Measurements from ENCODE around the gene AMN. TPM values are rescaled to one million over a fixed set of nuclear protein-coding genes. Genes with fewer than 3 reads are reported as not detected.

The AMN gene
- total RNA-seq, 2 experiments from 2014 or later: 0.17 TPM; not detected in 1

DNA sequence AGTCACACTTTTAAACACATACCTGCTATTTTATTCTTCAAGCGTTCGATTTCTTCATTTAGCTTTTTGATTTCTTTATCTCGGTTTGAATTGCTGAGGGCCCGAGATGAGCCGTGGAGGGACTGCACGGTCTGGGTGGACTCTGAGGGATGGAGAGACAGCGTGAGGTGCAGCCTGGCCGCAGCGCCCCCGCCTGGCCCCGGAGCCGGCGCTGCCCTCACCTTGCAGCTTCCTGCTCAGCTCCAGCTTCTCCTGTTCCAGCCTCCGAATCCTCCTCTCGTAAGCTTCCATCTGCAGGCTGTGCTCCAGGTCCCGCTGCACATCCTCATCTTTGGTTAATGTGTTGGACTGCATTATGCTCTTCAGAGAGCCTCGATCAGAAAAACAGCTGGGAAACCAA, 53.2 kb downstream of the AMN start:
- H3K27ac Mint-ChIP-seq: no peak overlapping the region
- ChIA-PET CTCF (interaction anchor here (0.6 to 1.5 kb wide), 2 partner anchors 79 to 281 kb away, joined by 3 read pairs; no protein-coding TSS in a partner anchor), POLR2A (no interaction called here)
- H3K27me3 Mint-ChIP-seq: no peaks in the 10 kb centered on the region
- H3K36me3 Mint-ChIP-seq: no peaks in the 10 kb centered on the region
- no peak overlapping the region for H3K4me3 Mint-ChIP-seq
- no peaks in the 10 kb centered on the region for H3K4me1 Mint-ChIP-seq (ENCODE audit: low read depth)
- no peaks in the 10 kb centered on the region for H3K9me3 Mint-ChIP-seq
- intact Hi-C loops (cut with micrococcal nuclease): no loop called here
- no peak for DNase-seq

- intact Hi-C loops (cut with micrococcal nuclease): no loop called here
- CTCF ChIA-PET: interaction anchor here (1.1 kb wide), 1 partner anchor 128 kb away, joined by 3 read pairs; no protein-coding TSS in a partner anchor
- no peaks in the 10 kb centered on the region for H3K9me3 Mint-ChIP-seq
- no peaks in the 10 kb centered on the region for H3K27me3 Mint-ChIP-seq
- no peak overlapping the region for H3K27ac Mint-ChIP-seq
- DNase-seq: no peak
- H3K36me3 Mint-ChIP-seq: no peaks in the 10 kb centered on the region
- POLR2A ChIA-PET: no interaction called here
- no peak overlapping the region for H3K4me3 Mint-ChIP-seq
- no peaks in the 10 kb centered on the region for H3K4me1 Mint-ChIP-seq (ENCODE audit: low read depth)
Measured at GRCh38 chr14:102977475-102977874, 55.0 kb downstream of the AMN start.

DNA sequence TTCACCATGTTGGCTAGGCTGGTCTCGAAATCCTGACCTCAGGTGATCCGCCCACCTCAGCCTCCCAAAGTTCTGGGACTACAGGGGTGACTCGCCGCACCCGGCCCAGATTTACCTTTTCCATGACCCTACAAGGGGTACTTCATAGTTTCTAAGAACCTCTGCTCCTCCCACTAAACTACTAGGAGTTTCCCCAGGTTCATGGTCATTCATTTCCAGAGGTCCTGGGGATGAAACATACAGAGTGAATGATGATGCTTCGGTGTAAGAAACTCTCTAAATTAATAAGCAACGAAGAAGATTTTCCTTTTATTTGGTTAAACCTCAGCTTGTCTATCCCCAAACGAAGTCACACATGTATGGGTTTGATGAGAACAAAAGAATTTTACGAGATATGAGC, 56.9 kb downstream of the AMN start:
- Mint-ChIP-seq H3K9me3 (no peaks in the 10 kb centered on the region), H3K4me3 (no peak overlapping the region), H3K27ac (no peak overlapping the region), H3K36me3 (no peaks in the 10 kb centered on the region), H3K27me3 (no peaks in the 10 kb centered on the region), H3K4me1 (ENCODE audit: low read depth) (no peaks in the 10 kb centered on the region)
- intact Hi-C loops (cut with micrococcal nuclease): no loop called here
- peak; percentile 44 for DNase-seq
- CTCF ChIA-PET: interaction anchor here (0.8 kb wide), 1 partner anchor 285 kb away, joined by 3 read pairs; no protein-coding TSS in a partner anchor
- POLR2A ChIA-PET: no interaction called here

- Mint-ChIP-seq H3K4me1 (ENCODE audit: low read depth) (no peaks in the 10 kb centered on the region), H3K27ac (no peak overlapping the region), H3K27me3 (no peaks in the 10 kb centered on the region), H3K36me3 (no peaks in the 10 kb centered on the region), H3K4me3 (no peak overlapping the region), H3K9me3 (no peaks in the 10 kb centered on the region)
- POLR2A ChIA-PET: no interaction called here
- CTCF ChIA-PET: interaction anchor here (0.6 kb wide), 1 partner anchor 16 kb away, joined by 3 read pairs; no protein-coding TSS in a partner anchor
- no peak for DNase-seq
- intact Hi-C loops (cut with micrococcal nuclease): no loop called here
Measured at GRCh38 chr14:102980409-102980810, 57.9 kb downstream of the AMN start.

Other genes with a start within 250 kb of the AMN start
- gene TRAF3, start 145.2 kb upstream of the AMN start, total RNA-seq: 10 to 100 TPM; 68.8 to 73.6 TPM
- 1 to 10 TPM; 6.4 to 7.4 TPM for gene CDC42BPB, start 134.9 kb downstream of the AMN start, total RNA-seq
- gene LBHD2, start 161.5 kb downstream of the AMN start, total RNA-seq: not detected
- not detected for gene EXOC3L4, start 172.1 kb downstream of the AMN start, total RNA-seq
- gene TNFAIP2, start 200.8 kb downstream of the AMN start, total RNA-seq: under 1 TPM; 0.50 to 0.56 TPM